Retina (tissue), 1 donor: ENCODE measurements around the gene M6PR.
A peak's percentile ranks its signal among the peaks of the same experiment; 100 is the strongest.

Source experiments
- DNase-seq: peaks from one replicate; pipeline ENCODE4 v3.0.0-alpha.2; 2016

The M6PR gene

GRCh38 chr12:8949342-8950220, at the start of gene M6PR:
Gene M6PR (minus strand): TSS chr12:8949645. CDS start chr12:8946404, 3,241 bp downstream.
- DNase-seq, result peak; percentile 100

- no peak for DNase-seq
Measured at GRCh38 chr12:8996682-8997405, 47.4 kb upstream of the M6PR start.

DNA sequence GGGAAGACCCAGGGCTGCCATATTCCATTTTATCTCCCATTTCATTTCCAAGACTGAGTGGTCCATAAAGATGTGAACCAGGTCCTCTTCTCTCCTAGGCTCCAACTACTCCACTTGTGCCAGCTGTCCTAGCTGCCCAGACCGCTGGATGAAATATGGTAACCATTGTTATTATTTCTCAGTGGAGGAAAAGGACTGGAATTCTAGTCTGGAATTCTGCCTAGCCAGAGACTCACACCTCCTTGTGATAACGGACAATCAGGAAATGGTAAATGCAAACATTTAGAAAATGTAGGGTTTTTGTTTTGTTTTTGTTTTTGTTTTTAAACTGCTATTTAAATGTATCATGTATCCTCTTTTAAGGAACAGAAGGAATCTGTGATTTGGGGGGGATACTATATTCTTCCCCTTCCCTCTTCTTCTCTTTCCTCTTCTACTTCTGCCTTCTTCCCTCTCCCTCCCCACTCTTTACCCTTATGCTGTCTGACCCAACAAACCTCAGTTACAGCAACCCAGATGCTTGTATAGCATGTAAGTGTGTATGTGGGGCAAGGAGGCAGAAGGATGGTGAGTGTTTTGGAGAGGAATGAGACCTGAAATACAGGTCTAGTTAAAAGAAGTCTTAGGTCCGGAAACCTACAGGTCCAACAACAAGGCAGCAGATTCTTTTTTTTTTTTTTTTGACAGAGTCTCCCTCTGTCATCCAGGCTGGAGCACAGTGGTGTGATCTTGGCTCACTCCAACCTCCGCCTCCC, 45.8 kb upstream of the M6PR start:
- no peak for DNase-seq

- DNase-seq, result no peak
Measured at GRCh38 chr12:8993827-8994226, 44.4 kb upstream of the M6PR start.

GRCh38 chr12:8991371-8992345, 42.2 kb upstream of the M6PR start:
- DNase-seq, result no peak

GRCh38 chr12:8989413-8989812, 40.0 kb upstream of the M6PR start, which contains the start of gene KLRG1:
Gene KLRG1 (plus strand): TSS chr12:8989546. CDS start chr12:8989636, 90 bp downstream.
- no peak for DNase-seq

- DNase-seq, result no peak
Measured at GRCh38 chr12:8987685-8988084, 38.2 kb upstream of the M6PR start.

GRCh38 chr12:8987163-8987562, 37.7 kb upstream of the M6PR start:
- DNase-seq, result no peak

DNA sequence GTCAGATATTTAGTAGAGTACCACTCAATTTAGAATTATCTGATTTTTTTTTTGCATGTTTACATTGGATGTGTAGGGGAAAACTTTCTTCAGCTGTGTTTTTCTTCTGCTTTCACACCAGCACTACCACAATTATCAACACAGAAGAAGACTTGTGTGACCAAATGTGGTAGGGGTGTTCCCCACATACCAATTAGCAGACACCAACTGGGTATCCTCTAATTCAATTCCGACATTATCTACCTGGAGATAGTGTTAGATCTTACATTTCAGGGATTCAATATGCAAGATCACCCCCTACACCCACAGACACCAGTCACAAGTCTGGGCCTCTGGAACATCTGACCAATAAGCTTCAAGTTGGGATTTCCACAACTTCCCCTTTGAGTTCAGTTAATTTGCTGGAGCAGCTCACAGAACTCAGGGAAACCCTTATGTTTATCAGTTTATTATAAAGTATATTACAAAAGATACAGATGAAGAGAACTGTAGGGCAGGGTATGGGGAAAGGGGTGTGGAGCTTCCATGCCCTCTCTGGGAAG, 35.8 kb upstream of the M6PR start:
- no peak for DNase-seq

- no peak for DNase-seq
Measured at GRCh38 chr12:8980137-8980536, 30.7 kb upstream of the M6PR start.

GRCh38 chr12:8970432-8970831, 21.0 kb upstream of the M6PR start:
- no peak for DNase-seq

GRCh38 chr12:8969861-8970411, 20.5 kb upstream of the M6PR start:
- no peak for DNase-seq

DNA sequence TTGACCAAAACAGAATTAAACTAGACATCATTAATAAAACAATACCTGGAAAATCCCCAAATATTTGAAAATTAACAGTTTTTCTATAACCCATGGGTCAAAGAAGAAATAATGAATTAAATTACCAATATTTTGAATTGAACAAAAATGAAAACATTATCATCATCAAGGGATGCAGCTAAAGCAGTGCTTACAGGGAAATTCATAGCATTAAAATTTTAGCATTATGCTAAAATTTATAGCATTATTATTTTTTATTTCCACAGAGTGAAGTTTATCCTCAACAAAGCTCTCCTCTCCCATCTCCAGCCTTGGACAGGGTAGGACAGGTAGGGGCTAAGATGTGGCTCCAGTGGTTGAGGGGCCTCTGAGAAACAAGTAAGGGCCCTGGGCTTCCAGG, 19.3 kb upstream of the M6PR start:
- DNase-seq, result no peak

- DNase-seq, result no peak
Measured at GRCh38 chr12:8960176-8960575, 10.7 kb upstream of the M6PR start.

GRCh38 chr12:8958066-8958465, 8.6 kb upstream of the M6PR start:
- no peak for DNase-seq

DNA sequence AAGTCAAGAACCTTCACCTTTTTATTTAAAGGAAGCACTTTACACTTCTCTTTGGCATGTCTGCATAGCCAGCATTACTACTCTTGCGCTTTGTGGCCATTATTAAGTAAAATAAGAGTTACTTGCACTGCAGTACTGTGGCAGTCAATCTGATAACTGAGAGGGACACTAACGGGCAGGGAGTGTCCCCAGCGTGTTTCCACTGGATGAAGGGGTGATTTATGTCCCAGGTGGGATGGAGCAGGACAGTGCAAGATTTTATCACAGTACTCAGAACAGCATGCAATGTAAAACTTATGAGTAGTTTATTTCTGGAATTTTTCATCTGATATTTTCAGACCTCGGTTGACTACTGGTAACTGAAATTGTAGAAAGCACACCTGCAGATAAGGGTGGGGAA, 8.1 kb upstream of the M6PR start:
- no peak for DNase-seq

DNA sequence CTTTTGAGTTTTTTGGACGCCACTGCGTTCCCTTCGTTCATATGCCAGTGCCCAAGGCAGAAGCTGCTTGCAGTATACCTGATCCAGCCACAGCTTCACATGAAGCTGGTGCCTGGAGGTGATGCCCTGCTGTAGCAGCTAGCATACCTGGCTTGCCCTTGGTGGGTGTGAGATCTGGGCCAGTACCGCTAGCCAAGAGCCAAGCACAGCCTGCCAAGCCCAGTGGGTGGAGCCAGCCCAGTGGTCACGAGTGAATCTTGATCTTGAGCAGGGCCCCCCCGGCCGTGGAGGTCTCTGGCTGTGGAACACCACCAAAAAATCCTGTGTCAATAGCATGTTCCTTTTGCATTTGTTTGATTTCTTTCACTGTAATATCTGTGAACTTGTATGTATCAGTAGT, 7.3 kb upstream of the M6PR start:
- no peak for DNase-seq

DNA sequence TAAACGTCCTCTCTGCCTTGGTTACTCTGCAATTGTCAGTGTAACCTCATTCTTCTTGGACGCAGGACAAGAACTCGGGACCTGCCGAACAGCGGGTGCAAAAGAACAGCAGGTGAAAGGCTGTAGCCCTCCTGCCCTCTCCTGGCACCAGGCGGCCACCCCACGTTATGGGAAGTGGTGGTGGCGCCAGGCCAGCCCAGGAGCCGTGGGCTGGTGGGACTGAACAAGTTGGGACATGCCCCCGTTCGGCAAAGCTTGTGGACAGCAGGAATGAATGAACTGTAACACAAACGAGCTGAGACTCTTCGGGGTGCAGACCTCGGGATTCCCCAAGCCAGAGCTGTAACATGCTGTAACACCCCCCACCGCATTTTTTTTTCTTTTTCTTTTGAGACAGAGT, 6.6 kb upstream of the M6PR start:
- DNase-seq, result no peak

DNA sequence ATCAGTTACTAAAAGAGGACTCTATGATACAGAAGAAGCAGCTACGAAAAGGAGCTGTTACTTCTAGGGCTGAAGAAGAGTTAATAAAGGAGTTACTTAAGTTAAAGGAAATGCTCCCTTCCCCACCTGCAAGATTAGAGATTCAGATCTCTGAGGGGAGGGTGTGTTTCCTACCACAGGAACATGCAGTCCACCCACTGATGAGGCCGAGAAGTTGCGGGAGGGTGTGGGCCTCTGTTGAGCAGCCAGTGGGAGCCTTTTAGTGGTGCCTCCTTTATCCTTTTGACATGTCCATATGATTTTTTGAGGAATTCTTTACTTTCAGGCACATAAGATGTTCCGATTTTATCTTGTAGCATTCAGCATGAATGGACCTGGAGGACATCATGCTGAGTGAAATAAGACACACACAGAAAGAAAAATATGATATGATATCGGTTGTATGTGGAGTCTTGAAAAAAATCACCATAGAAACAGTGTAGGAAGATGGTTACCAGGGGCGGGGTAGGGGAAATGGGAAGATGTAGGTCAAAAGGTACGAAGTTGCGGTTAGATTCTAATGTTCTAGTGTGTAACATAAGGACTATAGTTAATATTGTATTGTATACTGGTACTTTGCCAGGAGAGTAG, 4.4 kb upstream of the M6PR start:
- DNase-seq, result no peak

GRCh38 chr12:8951744-8952143, 2.3 kb upstream of the M6PR start:
- DNase-seq, result no peak
